Activated CD8-positive, alpha-beta memory T cell treated with anti-CD3 and anti-CD28 coated beads, Interleukin-2, amount 50 U/mL, for 1 hour (primary cell): ENCODE results near the gene TOR2A.

Experiments
- DNase-seq: peaks from one replicate; pipeline ENCODE4 v3.0.0-alpha.2; 2020; ENCODE audit errors: extremely low read depth

Gene TOR2A

DNA sequence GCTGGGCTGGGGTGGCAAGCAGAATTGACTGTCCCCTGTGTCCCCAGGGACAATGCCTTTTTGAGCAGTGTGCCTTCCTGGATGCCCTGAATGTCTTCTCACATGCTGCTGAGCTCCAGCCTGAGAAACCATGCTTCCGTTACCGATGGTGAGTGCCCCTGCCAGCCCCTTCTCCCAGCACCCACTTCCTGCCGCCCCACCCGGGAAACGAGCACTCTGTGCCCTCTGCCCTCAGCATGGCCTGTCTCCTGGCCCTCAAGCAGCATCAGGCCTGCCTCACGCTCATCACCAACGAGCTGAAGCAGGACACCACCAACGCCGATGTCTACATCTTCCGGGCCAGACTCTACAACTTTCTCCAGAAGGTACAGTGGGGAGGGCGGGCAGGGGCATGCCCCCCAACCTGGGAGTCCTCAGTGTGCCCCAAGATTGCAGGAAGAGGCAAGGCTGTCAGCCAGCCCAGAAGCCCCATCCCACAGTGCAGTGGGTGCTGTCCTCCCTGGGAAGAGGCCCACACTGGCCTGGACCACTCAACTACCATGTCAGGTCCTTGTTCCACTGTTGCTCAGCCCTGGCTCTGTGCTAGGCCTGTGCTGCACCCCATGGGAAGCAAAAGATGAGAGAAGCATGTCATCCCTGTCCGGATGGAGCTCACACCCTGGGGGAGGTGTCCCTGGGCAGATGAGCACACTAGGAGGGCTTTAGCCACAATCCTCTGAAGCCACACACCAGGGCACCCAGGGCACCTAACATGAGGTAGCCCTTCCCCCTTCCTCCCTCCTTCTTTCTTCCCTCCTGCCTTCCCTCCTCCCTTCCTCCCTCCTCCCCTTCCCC lies 14.8 kb downstream of the TOR2A start:
- no peak for DNase-seq

DNA sequence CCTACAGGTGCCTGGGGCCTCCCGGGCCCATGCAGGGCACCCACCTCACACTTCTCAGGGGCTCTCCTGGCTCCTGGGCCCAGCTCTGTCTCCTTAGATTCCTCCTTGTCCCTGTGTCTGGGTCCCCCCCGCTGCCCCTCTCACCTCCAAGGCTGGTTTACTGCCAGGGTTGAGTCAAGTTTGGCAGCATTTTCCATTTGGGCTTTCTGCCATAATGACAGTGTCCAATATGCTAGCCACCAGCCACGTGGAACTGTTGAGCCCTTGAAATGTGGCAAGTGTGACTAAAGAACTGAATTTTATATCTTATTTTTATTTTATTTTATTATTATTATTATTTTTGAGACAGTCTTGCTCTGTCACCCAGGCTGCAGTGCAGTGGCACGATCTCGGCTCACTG lies 17.3 kb downstream of the TOR2A start:
- DNase-seq: no peak

DNA sequence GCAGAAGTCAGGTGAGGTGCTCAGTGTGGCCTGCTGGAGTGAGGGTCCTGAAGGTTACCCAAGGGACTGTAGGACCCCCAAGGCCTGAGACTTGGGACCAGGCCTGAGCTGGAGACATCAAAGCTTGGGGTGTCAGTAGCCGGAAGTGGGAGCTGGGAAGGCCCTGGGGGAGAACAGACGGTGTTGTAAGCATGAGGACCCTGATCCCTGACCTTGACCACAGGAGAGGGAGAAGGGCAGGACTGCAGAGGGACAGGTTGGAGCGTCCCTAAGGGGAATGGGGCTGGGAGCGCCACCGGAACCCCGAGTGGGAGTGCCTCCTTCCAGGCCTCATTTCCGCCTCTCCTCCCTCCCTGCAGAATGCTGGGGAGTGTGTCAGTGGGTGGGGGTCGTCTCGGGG lies 18.7 kb downstream of the TOR2A start:
- no peak for DNase-seq

GRCh38 chr9:127715470-127716337 lies 19.4 kb downstream of the TOR2A start, which contains the start of the genes PTRH1 and TTC16:
Gene PTRH1 (minus strand): TSS chr9:127715663. CDS start chr9:127715639, 24 bp downstream.
Gene TTC16 (plus strand): TSS chr9:127716079. CDS start chr9:127716146, 67 bp downstream.
- DNase-seq: peak; percentile 90

DNA sequence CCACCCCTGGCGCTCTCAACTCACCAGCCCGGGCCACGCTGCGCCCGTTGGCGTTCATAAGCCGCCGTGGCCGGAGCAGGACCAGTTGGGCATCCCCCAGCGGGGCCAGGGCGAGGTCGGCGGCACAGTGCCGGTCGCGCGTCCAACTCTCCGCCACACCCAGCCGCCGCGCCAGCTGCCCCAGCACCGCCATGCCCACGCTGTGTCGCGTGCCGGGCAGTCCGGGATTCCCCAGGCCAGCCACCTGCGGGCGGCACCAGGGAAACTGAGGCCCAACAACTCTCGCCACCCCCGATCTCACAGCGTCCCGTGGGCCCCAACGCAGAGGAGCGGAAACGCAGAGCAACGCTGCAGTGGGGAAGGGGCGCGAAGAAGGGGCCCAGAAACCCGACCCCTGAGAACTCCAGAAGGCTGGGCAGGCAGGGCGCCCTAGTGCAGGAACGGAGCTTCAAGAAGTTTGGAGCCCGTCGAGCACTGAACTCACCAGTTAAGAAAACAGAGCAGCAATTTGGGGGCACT lies 20.1 kb downstream of the TOR2A start:
- DNase-seq: no peak

- no peak for DNase-seq
Measured at GRCh38 chr9:127714020-127714750, 20.9 kb downstream of the TOR2A start.

- DNase-seq: no peak
Measured at GRCh38 chr9:127712867-127713266, 22.2 kb downstream of the TOR2A start.

DNA sequence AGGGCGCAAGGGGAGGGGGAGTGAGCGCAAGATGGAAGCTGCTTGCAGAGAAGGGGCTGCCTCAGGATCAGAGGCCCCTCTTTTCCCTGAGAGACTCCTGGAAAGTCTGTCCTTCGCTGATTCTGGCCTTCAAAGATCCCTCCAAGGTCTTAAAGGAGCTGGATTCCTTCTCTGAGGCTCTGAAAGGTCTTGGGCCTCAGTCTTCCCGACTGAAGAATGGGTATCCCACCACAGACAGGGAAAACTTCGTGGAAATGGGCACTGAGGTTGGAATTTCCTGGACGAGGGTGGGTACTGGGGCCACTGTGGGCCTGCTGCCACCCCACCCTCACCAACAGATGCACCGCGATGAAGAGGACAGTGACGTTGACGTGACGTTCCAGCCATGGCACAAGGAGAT lies 22.7 kb downstream of the TOR2A start:
- DNase-seq: no peak

GRCh38 chr9:127711831-127712274 lies 23.2 kb downstream of the TOR2A start:
- no peak for DNase-seq

- DNase-seq: no peak
Measured at GRCh38 chr9:127711226-127711701, 23.8 kb downstream of the TOR2A start.

DNA sequence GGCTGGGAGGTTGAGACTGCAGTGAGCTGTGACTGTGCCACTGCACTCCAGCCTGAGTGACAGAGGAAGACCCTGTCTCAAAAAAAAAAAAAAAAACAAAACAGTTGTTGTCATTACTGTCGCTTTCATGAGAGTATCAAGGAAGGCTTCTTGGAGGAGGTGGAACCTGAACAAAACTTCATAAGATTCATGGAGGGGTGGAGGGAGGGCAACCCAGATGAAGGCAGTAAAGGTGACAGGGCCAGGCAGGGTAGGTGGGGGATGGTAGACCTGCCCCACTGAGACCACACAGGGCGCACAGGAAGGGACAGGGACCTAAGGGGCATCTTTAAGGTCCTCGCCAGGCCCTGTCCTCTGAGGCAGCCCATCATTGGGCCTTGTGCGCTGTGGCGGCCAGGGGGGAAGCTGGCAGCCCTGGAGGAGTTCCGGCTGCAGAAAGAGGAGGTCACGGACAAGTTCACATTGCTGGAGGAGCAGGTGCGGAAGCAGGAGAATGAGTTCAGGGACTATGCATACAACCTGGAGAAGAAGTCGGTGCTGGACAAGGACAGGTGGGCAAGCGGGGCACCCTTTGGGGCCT lies 24.8 kb downstream of the TOR2A start:
- DNase-seq: no peak

- DNase-seq: no peak
Measured at GRCh38 chr9:127708952-127709587, 26.0 kb downstream of the TOR2A start.

DNA sequence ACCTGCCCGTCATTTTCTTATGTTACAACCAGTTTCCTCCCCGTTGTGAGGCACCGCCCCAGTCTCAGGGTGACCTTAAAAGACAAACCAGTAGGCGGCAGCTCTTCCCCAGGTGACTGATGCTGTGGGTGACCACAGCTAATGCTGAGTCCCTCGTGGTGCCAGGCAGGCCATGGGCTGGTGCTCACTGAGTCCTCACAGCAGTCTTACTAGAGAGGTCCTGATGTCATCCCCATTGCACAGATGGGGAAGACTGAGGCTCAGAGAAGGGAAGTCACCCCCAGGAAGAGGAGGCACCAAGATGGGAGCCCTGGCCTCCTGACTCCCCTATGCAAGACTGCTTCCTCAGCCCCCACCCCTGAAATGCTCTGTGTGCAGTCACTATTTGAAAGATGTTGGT lies 27.3 kb downstream of the TOR2A start:
- no peak for DNase-seq

DNA sequence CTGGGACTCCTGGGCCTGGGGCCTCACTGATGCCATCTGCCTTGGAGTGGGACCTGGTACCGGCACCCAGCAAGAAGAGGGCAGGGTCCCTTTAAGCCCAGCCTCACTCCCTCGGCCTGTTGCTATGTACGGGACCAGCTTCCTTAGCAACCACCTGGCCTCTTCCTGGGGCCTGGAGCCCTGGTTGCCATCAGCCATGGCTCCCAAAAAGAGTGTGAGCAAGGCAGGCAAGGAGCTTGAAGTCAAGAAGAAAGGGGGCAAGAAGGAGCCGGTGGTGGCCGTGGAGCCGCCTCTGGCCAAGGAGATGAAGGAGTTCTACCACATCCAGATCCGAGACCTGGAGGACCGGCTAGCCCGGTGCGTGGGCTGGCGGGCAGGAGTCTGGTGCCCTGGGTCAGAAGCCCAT lies 28.3 kb downstream of the TOR2A start, which contains the start of gene CFAP157:
TSS of gene CFAP157 (plus strand) at position 153 of the 406 bp plus-strand sequence. CDS start at position 197, 44 bp downstream.
- DNase-seq: no peak

GRCh38 chr9:127705577-127706379 lies 29.3 kb downstream of the TOR2A start:
- DNase-seq: no peak

DNA sequence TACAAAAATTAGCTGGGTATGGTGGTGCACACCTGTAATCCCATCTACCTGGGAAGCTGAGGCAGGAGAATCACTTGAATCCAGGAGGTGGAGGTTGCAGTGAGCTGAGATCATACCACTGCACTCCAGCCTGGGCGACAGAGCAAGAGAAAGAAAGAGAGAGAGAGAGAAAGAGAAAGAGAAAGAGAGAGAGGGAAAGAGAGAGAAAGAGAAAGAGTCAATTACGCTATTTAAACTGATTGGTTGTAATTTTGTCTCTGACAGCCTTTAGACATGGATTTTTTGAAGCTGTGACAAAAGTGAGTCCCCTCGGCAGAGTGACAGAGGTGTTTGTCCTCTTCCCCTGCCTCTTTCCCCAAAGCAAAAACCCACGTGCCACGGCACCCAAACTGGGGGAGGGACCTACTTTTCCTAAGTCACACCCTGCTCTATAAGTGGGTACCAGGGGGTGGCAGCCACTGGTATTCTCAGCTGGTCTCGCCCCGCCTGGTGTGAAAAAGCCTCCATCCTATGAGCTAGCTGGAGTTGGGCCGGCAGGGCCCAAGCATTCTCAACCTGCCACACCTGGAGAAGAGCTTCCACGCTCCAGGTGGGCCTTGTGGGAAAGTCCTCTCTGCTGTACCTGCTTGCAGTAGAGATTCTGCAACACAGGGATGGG lies 31.7 kb downstream of the TOR2A start:
- no peak for DNase-seq

DNA sequence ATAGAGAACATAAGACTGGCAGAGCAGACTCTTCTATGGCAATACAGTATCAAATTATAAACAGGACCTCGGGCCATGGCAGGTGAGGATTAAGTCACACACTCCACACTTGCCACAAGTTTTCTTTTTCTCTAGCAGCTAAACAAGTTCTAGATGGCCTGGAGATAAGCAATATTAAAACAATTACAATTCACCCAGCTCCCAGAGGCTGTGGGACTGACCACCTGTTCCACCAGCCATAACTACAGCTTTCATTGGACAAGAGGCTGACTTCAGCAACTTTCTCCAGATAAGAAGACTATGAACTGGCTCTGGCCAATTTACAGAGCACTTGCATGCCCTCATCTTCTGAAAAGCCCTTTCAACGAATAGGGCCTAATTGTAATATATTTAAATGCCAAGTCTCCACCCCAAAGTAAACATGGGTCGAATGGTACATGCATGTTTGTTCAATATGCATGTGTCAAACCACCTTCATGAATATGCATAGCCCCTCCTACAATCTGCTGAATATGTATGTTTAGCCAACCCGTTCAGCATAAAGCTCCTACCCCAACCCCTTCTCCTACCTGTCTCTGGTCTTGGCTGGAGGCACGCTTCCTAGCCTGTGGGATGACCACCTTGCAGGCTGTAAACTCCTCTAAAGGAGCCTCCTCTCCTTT lies 34.4 kb downstream of the TOR2A start:
- DNase-seq: no peak

- no peak for DNase-seq
Measured at GRCh38 chr9:127700140-127700539, 35.0 kb downstream of the TOR2A start.
